ENCODE measurements around the gene DIP2C.

DNA sequence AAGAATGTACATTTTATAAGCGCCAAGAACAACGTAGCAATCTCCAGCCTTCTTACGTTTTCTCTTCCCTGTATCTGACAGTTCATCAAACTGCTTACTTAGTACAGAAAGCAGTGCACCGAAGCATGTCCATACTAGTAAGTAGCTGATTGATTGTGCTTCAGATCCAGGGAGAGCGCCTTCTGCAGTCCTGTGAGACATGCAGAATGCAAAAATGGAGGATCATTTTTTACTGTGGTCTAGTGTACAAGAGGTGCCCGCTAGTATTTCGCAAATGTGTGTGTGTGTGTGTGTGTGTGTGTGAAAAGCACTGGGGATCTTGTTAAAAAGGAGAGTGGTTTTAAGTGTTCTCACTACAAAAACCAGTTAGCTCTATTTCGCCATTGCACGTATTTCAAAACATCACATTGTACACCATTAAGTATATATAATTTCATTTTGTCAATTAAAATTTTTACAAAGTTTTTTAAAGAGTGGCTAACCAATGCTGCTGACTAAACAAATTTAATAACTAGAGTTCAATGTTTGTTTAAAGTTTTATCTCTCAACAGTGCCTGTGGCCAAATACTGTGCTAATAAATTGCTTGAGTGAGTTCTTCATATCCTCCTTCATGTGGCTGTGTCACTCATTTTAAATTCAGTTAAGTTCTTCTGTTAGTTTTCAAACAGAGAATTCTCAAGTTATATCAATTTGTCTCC, 454.6 kb downstream of the DIP2C start:
- TF ChIP-seq POLR2A (IDR thresholded peaks at IDR 0.05) = no peak
- TF ChIP-seq, protein P1, sequence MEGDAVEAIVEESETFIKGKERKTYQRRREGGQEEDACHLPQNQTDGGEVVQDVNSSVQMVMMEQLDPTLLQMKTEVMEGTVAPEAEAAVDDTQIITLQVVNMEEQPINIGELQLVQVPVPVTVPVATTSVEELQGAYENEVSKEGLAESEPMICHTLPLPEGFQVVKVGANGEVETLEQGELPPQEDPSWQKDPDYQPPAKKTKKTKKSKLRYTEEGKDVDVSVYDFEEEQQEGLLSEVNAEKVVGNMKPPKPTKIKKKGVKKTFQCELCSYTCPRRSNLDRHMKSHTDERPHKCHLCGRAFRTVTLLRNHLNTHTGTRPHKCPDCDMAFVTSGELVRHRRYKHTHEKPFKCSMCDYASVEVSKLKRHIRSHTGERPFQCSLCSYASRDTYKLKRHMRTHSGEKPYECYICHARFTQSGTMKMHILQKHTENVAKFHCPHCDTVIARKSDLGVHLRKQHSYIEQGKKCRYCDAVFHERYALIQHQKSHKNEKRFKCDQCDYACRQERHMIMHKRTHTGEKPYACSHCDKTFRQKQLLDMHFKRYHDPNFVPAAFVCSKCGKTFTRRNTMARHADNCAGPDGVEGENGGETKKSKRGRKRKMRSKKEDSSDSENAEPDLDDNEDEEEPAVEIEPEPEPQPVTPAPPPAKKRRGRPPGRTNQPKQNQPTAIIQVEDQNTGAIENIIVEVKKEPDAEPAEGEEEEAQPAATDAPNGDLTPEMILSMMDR (IDR thresholded peaks at IDR 0.05) = no peak
